ENCODE measurements around the gene CD53. TPM values are rescaled to one million over a fixed set of nuclear protein-coding genes. Genes with fewer than 3 reads are reported as not detected.

The CD53 gene
- total RNA-seq, 1 experiment from 2014 or later, result 1.4 TPM

DNA sequence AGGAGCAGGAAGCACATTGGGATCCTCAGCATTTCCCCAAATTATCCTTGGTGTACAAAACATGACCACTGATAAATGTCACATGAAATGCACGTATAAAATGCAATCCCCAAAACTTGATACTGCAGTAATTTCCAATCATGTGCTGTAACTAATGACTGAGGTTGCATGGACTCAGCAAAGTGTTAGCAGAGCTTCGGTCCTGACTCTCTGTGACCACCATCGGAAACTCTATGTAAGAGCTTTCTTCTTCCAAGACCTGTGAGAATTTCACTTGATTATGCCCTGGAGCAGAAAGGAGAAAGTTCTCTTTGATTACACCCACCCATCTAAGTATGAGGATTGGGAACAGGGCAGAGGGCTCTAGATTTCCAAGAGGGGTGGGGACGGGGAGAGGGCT lies 908 bp downstream of the CD53 start:
- Mint-ChIP-seq H3K27ac (no peak overlapping the region), H3K36me3 (no peaks in the 10 kb centered on the region), H3K9me3 (no peaks in the 10 kb centered on the region), H3K27me3 (ENCODE audit: low read depth) (no peaks in the 10 kb centered on the region), H3K4me3 (no peak overlapping the region), H3K4me1 (peaks cover 20% of the 10 kb centered on the region)
- ATAC-seq, result no peak
- ChIA-PET POLR2A (no interaction called here), CTCF (interaction anchor here (1.0 kb wide), 2 partner anchors 90 to 157 kb away, joined by 3 read pairs; no protein-coding TSS in a partner anchor)
- TF ChIP-seq KAT7 (CRISPR knock-in tag; IDR thresholded peaks at IDR 0.05; ENCODE audit: borderline replicate concordance) (no peak), TP53 (CRISPR knock-in tag; IDR thresholded peaks at IDR 0.05) (no peak), GABPB1 (CRISPR knock-in tag; IDR thresholded peaks at IDR 0.05) (no peak), FOXJ3 (CRISPR knock-in tag; IDR thresholded peaks at IDR 0.05; ENCODE audit: borderline replicate concordance) (no peak), EMX1 (CRISPR knock-in tag; IDR thresholded peaks at IDR 0.05) (no peak), ATF3 (CRISPR knock-in tag; conservative IDR thresholded peaks at IDR 0.05) (no peak), ZNF671 (CRISPR knock-in tag; IDR thresholded peaks at IDR 0.05) (no peak), ZNF232 (CRISPR knock-in tag; IDR thresholded peaks at IDR 0.05) (no peak), ATF1 (CRISPR knock-in tag; IDR thresholded peaks at IDR 0.05) (no peak), NR2C2 (CRISPR knock-in tag; IDR thresholded peaks at IDR 0.05) (no peak), ESRRA (CRISPR knock-in tag; IDR thresholded peaks at IDR 0.05; ENCODE audit: borderline replicate concordance) (no peak), ZNF219 (CRISPR knock-in tag; IDR thresholded peaks at IDR 0.05; ENCODE audit: borderline replicate concordance) (no peak), IRF1 (CRISPR knock-in tag; IDR thresholded peaks at IDR 0.05) (no peak), CREM (CRISPR knock-in tag; IDR thresholded peaks at IDR 0.05) (no peak), NR1H2 (CRISPR knock-in tag; IDR thresholded peaks at IDR 0.05) (no peak), ZNF121 (CRISPR knock-in tag; IDR thresholded peaks at IDR 0.05) (no peak)
- TF ChIP-seq, protein P1, sequence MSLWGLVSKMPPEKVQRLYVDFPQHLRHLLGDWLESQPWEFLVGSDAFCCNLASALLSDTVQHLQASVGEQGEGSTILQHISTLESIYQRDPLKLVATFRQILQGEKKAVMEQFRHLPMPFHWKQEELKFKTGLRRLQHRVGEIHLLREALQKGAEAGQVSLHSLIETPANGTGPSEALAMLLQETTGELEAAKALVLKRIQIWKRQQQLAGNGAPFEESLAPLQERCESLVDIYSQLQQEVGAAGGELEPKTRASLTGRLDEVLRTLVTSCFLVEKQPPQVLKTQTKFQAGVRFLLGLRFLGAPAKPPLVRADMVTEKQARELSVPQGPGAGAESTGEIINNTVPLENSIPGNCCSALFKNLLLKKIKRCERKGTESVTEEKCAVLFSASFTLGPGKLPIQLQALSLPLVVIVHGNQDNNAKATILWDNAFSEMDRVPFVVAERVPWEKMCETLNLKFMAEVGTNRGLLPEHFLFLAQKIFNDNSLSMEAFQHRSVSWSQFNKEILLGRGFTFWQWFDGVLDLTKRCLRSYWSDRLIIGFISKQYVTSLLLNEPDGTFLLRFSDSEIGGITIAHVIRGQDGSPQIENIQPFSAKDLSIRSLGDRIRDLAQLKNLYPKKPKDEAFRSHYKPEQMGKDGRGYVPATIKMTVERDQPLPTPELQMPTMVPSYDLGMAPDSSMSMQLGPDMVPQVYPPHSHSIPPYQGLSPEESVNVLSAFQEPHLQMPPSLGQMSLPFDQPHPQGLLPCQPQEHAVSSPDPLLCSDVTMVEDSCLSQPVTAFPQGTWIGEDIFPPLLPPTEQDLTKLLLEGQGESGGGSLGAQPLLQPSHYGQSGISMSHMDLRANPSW (CRISPR knock-in tag; conservative IDR thresholded peaks at IDR 0.05; ENCODE audit: low read depth), result no peak
- TF ChIP-seq, protein P2, sequence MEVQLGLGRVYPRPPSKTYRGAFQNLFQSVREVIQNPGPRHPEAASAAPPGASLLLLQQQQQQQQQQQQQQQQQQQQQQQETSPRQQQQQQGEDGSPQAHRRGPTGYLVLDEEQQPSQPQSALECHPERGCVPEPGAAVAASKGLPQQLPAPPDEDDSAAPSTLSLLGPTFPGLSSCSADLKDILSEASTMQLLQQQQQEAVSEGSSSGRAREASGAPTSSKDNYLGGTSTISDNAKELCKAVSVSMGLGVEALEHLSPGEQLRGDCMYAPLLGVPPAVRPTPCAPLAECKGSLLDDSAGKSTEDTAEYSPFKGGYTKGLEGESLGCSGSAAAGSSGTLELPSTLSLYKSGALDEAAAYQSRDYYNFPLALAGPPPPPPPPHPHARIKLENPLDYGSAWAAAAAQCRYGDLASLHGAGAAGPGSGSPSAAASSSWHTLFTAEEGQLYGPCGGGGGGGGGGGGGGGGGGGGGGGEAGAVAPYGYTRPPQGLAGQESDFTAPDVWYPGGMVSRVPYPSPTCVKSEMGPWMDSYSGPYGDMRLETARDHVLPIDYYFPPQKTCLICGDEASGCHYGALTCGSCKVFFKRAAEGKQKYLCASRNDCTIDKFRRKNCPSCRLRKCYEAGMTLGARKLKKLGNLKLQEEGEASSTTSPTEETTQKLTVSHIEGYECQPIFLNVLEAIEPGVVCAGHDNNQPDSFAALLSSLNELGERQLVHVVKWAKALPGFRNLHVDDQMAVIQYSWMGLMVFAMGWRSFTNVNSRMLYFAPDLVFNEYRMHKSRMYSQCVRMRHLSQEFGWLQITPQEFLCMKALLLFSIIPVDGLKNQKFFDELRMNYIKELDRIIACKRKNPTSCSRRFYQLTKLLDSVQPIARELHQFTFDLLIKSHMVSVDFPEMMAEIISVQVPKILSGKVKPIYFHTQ (CRISPR knock-in tag; IDR thresholded peaks at IDR 0.05), result no peak
- TF ChIP-seq, protein P3, sequence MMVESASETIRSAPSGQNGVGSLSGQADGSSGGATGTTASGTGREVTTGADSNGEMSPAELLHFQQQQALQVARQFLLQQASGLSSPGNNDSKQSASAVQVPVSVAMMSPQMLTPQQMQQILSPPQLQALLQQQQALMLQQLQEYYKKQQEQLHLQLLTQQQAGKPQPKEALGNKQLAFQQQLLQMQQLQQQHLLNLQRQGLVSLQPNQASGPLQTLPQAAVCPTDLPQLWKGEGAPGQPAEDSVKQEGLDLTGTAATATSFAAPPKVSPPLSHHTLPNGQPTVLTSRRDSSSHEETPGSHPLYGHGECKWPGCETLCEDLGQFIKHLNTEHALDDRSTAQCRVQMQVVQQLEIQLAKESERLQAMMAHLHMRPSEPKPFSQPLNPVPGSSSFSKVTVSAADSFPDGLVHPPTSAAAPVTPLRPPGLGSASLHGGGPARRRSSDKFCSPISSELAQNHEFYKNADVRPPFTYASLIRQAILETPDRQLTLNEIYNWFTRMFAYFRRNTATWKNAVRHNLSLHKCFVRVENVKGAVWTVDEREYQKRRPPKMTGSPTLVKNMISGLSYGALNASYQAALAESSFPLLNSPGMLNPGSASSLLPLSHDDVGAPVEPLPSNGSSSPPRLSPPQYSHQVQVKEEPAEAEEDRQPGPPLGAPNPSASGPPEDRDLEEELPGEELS (CRISPR knock-in tag; IDR thresholded peaks at IDR 0.05), result no peak
- no peak for DNase-seq (ENCODE audit: low spot score)

Measured in WTC11 (cell line).